K562 (cell line): ENCODE results near the gene NELFA.

Experiments used
- EZH2 ChIP-seq: IDR thresholded peaks from 2 replicates; pipeline ENCODE4 v1.6.1; 2012; ENCODE audit warnings: low read depth, mild to moderate bottlenecking, inconsistent platforms, low read length, borderline replicate concordance
- POLR2AphosphoS5 ChIP-seq: IDR thresholded peaks from 2 replicates; pipeline ENCODE4 v1.6.1; 2011; ENCODE audit warnings: mild to moderate bottlenecking, low read depth, low read length, moderate library complexity; ENCODE audit not compliant: control insufficient read depth, insufficient read depth

DNA sequence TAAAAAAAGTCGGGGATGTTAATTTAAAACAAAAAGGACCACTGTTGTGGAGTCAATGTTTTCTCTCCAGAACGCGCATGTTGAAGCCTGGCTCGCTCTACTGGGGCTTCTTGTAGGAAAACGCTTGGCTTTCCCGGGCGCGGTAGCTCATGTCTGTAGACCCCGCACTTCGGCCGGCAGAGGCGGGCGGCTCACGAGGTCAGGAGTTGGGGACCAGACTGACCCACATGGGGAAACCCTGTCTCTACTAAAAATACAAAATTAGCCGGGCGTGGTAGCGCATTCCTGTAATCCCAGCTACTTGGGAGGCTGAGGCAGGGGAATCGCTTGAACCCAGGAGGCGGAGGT is 15.6 kb downstream of the NELFA start:
- TF ChIP-seq EZH2 (no peak), POLR2AphosphoS5 (no peak)
